Stimulated activated CD8-positive, alpha-beta memory T cell treated with anti-CD3 and anti-CD28 coated beads, Interleukin-15, amount 100 ng/mL, for 4 hours (primary cell): ENCODE data around the gene QSOX1.
"Not testable (repeated sequence)": the region's sequence is repeated elsewhere in the genome, so short reads cannot be mapped to it uniquely, and the experiment has no call there.

Source experiments
- DNase-seq, 2 donors: peaks; one replicate each; pipeline ENCODE4 v3.0.0-alpha.2; 2020; ENCODE audit warnings: low read depth in 2 of 2

The QSOX1 gene, protein sequence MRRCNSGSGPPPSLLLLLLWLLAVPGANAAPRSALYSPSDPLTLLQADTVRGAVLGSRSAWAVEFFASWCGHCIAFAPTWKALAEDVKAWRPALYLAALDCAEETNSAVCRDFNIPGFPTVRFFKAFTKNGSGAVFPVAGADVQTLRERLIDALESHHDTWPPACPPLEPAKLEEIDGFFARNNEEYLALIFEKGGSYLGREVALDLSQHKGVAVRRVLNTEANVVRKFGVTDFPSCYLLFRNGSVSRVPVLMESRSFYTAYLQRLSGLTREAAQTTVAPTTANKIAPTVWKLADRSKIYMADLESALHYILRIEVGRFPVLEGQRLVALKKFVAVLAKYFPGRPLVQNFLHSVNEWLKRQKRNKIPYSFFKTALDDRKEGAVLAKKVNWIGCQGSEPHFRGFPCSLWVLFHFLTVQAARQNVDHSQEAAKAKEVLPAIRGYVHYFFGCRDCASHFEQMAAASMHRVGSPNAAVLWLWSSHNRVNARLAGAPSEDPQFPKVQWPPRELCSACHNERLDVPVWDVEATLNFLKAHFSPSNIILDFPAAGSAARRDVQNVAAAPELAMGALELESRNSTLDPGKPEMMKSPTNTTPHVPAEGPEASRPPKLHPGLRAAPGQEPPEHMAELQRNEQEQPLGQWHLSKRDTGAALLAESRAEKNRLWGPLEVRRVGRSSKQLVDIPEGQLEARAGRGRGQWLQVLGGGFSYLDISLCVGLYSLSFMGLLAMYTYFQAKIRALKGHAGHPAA

GRCh38 chr1:180154325-180155181 is at the start of gene QSOX1:
Gene QSOX1, plus strand, starts transcription at chr1:180154869. Its CDS starts 39 bp downstream, at chr1:180154908.
- peak; percentile 76 to 78 for DNase-seq

GRCh38 chr1:180112091-180112490 is 42.6 kb upstream of the QSOX1 start:
- DNase-seq: no peak

DNA sequence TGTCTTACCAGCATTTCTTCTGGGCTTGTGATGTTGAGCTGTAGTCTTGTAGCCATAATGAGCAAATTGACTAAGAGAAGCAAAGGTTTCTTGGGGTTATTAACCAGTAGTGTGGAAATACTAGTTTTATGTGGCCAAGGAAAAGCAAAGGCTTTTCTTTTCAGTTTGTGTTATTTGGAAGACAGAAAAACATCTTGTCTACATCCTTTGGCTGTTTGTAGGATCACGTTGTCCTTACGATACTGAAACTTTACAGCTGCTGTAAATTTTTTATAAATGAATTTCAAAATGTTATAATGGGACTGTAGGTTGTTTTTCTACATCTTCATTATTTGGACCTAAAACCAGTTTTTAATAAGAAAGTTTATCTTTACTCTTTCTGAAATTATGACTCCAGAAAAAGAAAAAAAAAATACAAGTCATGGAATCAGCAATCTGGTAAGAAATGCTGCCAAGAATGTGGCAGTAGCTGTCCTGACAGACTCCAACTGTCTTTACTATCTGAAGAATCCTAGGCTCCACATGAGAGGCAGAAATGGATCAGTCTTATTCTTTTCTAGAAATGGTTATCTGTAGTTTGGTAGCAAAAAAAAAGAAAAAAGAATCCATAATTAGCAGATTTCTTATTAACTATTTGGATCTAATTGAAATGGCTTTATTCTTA is 41.6 kb upstream of the QSOX1 start:
- DNase-seq: no peak

DNA sequence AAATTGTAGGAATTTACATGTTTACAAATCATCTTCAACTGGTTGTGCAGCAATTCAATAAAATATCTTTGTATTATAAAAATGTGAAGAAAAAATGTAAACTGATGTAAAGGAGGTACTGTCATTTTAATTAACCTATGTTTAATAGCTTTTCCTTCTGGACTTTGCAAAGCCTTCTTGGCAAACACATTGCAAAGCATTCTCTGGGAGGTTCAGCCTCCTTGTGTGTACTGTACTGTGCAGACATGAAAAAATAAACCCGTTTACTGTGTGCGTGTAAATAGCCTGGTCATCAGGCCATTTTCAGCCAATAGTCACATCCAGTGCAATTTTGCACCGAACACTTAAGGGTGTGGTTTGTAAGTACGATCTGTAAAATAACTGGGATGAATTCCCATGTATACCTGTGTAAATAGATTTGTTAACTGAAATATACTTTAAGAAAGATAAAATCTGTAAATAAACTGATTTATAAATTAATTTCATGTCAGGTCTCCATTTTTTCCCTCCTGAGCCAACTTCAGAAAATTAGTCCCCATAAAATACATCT is 40.2 kb upstream of the QSOX1 start:
- no peak for DNase-seq

- no peak for DNase-seq
Measured at GRCh38 chr1:180116964-180117763, 37.5 kb upstream of the QSOX1 start.

DNA sequence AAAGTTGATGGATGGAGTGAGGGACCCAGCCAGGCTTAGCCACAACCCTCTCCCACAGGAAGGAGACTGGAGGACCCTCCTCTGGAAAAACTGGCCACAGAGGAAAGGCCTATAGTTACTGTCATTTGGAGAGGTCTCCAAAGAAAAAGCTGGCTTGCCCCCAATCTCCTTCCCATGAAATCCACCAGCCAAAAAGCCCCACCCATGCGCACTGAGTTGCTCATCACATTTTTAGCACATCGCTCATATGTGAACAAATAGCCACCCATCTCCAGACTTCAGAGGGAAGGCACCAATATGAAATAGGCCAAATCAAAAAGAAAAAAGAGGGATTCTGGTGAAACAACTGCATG is 36.9 kb upstream of the QSOX1 start:
- no peak for DNase-seq

GRCh38 chr1:180119837-180120236 is 34.8 kb upstream of the QSOX1 start:
- no peak for DNase-seq

- no peak for DNase-seq
Measured at GRCh38 chr1:180123463-180123936, 31.2 kb upstream of the QSOX1 start.

DNA sequence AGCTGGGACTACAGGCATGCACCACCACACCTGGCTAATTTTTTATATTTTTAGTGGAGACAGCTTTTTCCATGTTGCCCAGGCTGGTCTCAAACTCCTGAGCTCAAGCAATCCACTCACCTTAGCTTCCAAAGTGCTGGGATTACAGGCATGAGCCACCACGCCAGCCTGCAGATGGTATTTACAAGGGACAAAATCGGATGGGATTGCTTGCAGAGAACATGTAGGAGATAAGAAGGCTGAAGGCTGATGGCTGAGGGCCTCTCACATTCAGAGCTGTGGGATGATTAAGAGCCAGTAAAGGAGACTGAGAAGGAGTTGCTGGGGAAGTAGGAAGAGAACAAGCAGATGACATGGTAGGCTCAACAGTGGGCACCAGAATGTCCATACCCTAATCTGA is 24.0 kb upstream of the QSOX1 start:
- DNase-seq: no peak

DNA sequence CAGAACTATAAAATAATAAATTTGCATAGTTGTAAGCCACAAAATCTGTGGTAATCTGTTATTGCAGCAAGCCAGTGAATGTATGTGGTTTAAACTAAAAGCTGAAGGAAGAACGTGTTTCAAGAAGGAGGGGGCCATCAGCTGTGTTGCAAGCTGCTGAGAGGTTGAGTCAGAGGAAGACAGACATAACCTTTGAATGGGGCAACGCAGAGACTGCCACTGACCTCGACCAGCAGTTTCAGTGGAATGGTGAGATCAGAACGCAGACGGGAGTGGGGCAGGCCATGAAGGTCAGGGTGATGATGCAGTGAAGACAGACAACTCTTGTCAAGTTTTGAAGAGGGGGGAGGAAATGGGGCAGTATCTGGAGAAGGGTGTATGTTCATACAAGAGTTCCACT is 23.2 kb upstream of the QSOX1 start:
- no peak for DNase-seq

- no peak for DNase-seq
Measured at GRCh38 chr1:180133193-180133592, 21.5 kb upstream of the QSOX1 start.

DNA sequence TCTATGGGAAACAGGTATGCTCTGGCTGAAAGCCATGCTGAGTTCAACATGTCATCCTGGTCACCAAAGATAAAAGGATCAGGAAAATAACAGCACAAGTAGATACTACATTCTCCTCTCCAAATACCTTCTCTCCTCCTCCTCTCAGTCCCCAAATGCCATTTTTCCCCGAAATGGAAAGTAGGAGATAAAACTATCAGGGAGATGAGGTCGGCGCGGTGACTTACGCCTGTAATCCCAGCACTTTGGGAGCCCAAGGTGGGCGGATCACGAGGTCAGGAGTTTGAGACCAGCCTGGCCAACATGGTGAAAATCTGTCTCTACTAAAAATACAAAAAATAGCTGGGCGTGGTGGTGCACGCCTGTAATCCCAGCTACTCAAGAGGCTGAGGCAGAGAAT is 21.0 kb upstream of the QSOX1 start:
- DNase-seq: not testable (repeated sequence)

DNA sequence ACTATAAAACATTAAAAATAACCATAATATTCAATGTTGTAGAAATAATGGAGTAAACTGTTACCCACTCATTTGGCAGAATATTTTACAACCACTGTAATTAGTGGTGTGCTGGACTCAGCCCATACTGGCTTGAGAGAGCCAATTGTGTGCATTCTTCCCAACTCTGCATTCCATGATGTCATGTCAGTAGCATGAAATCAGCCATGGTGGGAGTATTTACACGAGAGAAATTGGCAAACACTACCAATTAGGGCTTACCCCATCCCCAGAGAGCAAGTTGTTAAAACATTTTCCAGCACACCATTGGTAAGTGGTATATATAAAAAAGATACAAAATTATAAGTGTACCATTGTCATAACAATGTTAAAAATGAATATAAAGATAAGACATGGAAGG is 19.1 kb upstream of the QSOX1 start:
- no peak for DNase-seq

DNA sequence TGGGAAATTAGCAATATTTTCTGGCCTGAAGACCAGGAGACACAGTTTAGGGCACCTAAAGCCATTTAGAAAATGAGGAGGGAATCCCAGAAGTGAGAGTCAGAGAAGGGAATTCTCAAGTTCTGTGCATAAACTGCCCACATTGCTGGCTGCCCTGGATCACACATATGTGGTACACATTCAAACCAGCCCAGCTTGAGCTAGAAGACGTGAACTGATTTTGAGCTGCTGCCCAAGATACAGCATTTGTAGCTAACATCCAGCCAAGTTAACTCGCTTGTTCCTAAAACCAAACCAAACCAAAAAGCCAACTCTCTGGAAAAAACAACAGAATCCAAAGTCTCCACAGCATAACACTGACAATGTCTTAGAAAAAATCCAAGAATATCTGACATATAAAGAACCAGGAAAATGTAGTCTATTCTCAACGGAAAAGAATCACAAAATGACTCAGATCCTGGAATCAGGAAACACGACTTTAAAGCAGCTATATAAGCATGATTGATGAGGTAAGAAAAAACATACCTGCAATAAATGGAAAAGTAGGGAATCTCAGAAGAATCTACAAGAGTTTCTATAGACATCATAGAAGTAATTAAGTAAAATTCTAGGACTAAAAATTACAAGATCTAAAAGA is 18.2 kb upstream of the QSOX1 start:
- no peak for DNase-seq

- DNase-seq: no peak
Measured at GRCh38 chr1:180136968-180137356, 17.7 kb upstream of the QSOX1 start.

DNA sequence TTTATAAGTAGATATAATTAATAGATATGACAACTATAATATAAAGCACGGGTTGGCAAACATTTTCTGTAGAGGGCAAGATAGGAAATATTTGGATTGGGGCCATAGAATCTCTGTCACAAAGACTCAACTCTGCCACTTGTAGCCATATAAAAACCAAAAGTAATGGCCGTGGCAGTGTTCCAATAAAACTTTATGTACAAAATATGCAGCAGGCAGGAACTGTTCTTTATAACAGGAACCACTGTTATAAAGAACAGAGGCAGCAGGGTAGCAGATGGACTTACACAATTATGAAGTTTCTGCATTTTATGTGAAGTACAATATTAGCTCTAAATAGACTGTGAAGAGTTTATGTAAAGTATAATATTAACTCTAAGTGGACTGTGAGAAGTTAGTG is 16.9 kb upstream of the QSOX1 start:
- no peak for DNase-seq

DNA sequence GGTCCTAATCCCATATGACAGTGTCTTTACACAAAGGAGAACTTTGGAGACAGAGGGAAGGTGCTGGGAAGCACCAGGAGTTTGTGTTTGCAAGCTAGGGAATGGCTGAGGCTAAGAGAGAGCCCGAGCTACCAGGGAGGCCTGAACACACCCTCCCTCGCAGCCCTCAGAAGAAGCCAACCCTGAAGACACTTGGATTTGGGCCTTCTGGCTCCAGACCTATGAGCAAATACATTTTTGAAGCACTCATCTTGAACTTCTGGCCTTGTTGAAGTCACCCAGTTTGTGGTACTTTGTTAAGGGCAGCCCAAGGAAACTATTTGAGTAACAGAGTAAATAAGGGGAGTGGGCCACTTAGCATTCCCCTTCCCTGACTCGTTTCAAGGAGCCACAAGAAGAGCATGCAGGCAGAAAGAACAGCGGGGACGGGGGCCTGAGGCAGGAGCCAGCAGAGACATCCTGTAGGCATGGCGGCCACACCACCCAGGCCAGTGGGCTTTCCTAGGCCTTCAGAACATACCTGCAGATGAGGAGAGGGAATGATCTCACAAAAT is 13.2 kb upstream of the QSOX1 start:
- DNase-seq: no peak

DNA sequence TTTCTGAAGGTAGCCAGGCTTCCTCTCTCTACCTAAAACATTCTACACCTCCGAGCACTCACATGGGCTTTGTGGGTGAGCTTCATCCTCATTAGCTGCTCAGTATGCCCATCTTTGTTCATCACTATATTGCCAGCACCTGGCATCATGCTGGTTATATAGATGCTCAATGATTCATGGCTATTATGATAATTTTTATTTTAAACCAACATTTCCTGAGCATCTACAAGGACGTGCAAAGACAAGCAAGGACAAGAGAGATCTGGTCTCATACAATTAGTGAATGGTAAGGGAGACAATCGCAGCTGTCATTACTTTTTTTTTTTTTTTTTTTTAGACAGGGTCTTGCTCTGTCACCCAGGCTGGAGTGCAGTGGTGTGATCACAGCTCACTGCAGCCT is 11.3 kb upstream of the QSOX1 start:
- DNase-seq: no peak

DNA sequence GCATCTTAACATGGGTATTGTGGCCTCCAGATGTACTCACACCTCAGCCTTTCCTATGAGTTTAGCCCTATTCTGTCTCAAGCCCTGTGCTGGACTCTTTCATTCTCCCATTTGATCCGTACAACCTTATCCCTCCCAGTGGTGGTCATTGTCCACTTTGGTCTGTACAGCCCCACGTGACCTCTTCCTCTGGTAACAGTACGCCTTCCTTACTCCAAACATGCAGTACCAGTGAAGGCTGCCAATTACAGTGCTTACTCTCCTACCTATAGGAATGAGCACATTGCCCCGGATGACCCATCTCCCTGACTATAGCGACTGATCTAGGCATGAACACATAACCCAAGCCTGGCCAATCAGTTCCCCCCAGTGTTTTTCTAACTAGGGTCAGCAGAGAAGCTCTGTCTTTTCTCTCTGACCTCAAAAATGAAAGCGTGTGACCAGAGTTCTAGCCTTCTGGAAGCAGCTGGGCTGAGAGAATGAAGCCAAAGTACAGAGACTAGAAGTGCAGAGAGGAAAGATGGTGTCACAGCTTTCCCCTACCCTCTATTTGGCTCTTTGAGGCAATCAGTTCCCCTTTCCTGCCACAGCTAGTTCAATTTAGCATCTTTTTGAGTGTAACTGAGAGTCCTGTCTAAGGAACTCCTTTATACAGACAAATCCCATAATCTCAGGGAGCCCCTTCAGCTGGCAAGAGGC is 9.9 kb upstream of the QSOX1 start:
- no peak for DNase-seq
